HG03045 (cell line): ENCODE measurements around the gene RMRP.
"Not testable (repeated sequence)": the region's sequence is repeated elsewhere in the genome, so short reads cannot be mapped to it uniquely, and the experiment has no call there.

Experiments
- ATAC-seq: cut with Tn5 transposase; IDR thresholded peaks from one replicate; pipeline ENCODE4 v1.9.1; 2021; ENCODE audit warnings: mild to moderate bottlenecking, moderate library complexity; ENCODE audit not compliant: unreplicated experiment

Gene RMRP

GRCh38 chr9:35615981-35616680, 41.7 kb downstream of the RMRP start:
- ATAC-seq, result no peak

- ATAC-seq, result no peak
These were observed 45.0 kb downstream of the RMRP start for GRCh38 chr9:35612843-35613242.

- ATAC-seq, result not testable (repeated sequence)
These were observed 45.8 kb downstream of the RMRP start for GRCh38 chr9:35612066-35612465.

GRCh38 chr9:35611230-35611797, 46.5 kb downstream of the RMRP start:
- ATAC-seq, result no peak

GRCh38 chr9:35609820-35610163, 48.0 kb downstream of the RMRP start:
- no peak for ATAC-seq

- no peak for ATAC-seq
These were observed 48.6 kb downstream of the RMRP start for GRCh38 chr9:35609001-35609819.

- no peak for ATAC-seq
These were observed 49.6 kb downstream of the RMRP start for GRCh38 chr9:35608221-35608620.
